T-helper 1 cell treated with Interleukin-12 subunit alpha and Interleukin-12 subunit beta and Interleukin-4 antibody, amounts not matched to agents 30 μg/mL and 1 μg/mL, for 36 hours (primary cell): ENCODE results near the gene ATP2C2.

ENCODE experiments used
- H3K27ac Mint-ChIP-seq: one replicate; pipeline ENCODE4 v1.8.0; 2021; ENCODE audit warnings: mild to moderate bottlenecking, mixed read lengths
- H3K27me3 Mint-ChIP-seq: one replicate; pipeline ENCODE4 v1.8.0; 2021; ENCODE audit warnings: low read depth, mixed read lengths
- H3K36me3 Mint-ChIP-seq: one replicate; pipeline ENCODE4 v1.8.0; 2021; ENCODE audit warnings: low read depth, mixed read lengths
- H3K4me1 Mint-ChIP-seq: one replicate; pipeline ENCODE4 v1.8.0; 2021; ENCODE audit warnings: low read depth, mixed read lengths
- H3K4me3 Mint-ChIP-seq: one replicate; pipeline ENCODE4 v1.8.0; 2021; ENCODE audit warnings: mild to moderate bottlenecking, moderate library complexity, mixed read lengths
- H3K9me3 Mint-ChIP-seq: one replicate; pipeline ENCODE4 v1.8.0; 2021; ENCODE audit warnings: mixed read lengths

Gene ATP2C2

GRCh38 chr16:84479716-84480450 lies 111.5 kb downstream of the ATP2C2 start:
- H3K27ac Mint-ChIP-seq = no peak overlapping the region

DNA sequence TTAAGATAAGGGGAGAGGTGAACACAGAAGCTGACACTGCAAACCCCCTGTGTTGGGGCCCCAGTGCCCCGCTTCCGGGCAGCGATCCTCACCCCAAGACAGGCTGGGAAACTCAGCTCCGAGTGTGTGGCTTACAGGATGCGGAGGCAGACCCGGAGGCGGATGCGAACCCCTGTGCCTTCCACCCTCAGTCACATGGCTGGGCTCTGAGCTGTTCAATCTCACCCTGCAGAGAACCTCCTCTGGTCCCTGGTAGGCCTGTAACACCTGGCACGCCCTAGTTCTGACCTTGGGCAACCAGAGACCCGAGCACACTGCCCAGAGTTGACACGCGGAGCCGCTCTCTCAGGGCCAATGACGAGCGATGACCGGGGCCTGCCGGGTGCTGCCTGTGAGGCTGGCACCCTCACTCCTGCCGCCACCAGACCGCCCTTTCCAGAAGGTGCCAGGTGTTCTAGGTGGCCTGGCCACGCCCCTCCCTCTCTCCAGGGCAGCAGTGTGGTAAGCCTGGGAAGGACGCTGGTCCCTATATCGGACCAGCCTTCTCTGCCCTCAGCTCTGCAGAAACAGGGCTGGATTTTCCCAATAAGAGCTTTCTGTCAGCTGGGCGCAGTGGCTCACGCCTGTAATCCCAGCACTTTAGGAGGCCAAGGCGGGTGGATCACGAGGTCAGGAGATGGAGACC lies 112.9 kb downstream of the ATP2C2 start:
- H3K27me3 Mint-ChIP-seq = no peaks in the 10 kb centered on the region
- no peaks in the 10 kb centered on the region for H3K9me3 Mint-ChIP-seq
- no peak overlapping the region for H3K27ac Mint-ChIP-seq
- no peak overlapping the region for H3K4me3 Mint-ChIP-seq
- no peaks in the 10 kb centered on the region for H3K4me1 Mint-ChIP-seq
- peaks cover 20% of the 10 kb centered on the region for H3K36me3 Mint-ChIP-seq

More at GRCh38 chr16:84479716-84480450, 111.5 kb downstream of the ATP2C2 start:
- Mint-ChIP-seq H3K36me3 (peaks cover 27% of the 10 kb centered on the region), H3K9me3 (peaks cover 5% of the 10 kb centered on the region), H3K4me3 (no peak overlapping the region), H3K4me1 (peaks cover 10% of the 10 kb centered on the region), H3K27me3 (no peaks in the 10 kb centered on the region)

GRCh38 chr16:84482001-84482891 lies 113.9 kb downstream of the ATP2C2 start:
- no peak overlapping the region for H3K27ac Mint-ChIP-seq
- no peaks in the 10 kb centered on the region for H3K4me1 Mint-ChIP-seq
- peaks cover 25% of the 10 kb centered on the region for H3K36me3 Mint-ChIP-seq
- H3K9me3 Mint-ChIP-seq = no peaks in the 10 kb centered on the region
- no peak overlapping the region for H3K4me3 Mint-ChIP-seq
- no peaks in the 10 kb centered on the region for H3K27me3 Mint-ChIP-seq

- Mint-ChIP-seq H3K27ac (no peak overlapping the region), H3K27me3 (no peaks in the 10 kb centered on the region), H3K4me1 (no peaks in the 10 kb centered on the region), H3K9me3 (no peaks in the 10 kb centered on the region), H3K4me3 (no peak overlapping the region), H3K36me3 (peaks cover 23% of the 10 kb centered on the region)
Measured at GRCh38 chr16:84482951-84483881, 114.9 kb downstream of the ATP2C2 start.

DNA sequence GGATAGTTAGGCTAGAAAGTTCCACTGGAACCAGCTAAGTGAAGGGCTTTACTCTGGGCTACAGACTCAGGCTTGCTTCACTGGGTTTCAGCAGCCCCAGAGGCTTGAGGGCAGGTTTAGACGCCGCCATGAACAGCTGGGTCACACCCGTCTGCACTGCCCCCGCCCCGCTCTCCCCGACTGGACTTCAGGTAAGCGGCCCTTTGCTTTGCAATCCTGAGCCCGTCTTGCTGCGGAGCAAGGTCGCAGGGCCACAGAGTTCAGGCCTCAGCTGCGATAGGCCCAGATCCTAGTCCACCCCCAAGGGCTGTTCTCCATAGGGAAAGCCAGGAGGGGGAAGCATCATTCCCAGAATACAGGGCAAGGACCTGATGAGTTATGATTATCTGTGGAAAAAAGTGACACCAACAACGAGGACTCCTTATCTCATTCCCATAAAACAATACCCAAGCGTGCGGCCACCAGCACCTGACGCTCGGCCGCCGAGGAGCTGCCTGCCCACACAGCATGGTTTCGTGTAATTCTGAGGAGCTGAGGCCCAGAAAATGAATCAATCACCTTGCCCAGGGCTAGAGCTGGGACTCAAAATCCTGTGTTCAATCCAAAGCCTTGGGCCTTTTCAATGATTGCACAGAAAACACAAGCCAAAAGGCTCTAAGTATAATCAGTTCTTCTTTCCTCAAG lies 115.7 kb downstream of the ATP2C2 start:
- no peaks in the 10 kb centered on the region for H3K9me3 Mint-ChIP-seq
- H3K4me3 Mint-ChIP-seq = no peak overlapping the region
- no peaks in the 10 kb centered on the region for H3K4me1 Mint-ChIP-seq
- H3K36me3 Mint-ChIP-seq = peaks cover 23% of the 10 kb centered on the region
- H3K27ac Mint-ChIP-seq = no peak overlapping the region
- no peaks in the 10 kb centered on the region for H3K27me3 Mint-ChIP-seq

DNA sequence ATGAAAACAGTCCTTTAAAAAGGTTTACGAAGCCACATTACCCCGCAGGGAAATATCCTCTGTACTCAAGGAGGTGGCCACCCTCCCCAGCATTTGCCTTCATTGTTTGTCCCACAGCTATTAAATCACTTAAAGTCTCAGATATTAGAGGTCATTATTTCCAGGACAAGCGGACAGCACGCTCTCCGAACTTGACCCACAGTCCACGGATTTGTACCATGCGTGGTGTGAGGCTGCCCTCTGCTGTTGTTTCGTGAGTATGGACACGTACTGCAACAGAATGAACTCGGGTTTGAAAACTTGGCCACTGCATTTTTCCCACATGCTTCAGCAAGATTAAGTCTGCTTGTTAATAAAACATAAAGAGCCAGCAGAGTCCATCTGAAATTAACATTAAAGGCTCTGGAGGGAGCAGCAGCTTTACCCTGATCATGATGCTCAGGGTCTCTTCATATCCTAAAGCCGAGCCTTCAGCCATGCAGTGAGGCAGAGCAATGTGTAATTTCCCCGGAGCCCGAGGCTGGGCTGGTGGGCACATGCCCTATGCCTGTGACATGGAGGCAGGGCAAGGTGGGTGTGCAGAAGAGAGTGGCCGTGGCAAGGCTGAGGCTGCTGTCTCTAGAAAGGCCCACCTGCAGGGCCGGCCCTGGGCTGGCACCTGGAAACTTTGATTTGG lies 116.4 kb downstream of the ATP2C2 start:
- H3K9me3 Mint-ChIP-seq = no peaks in the 10 kb centered on the region
- no peak overlapping the region for H3K4me3 Mint-ChIP-seq
- H3K27ac Mint-ChIP-seq = no peak overlapping the region
- H3K36me3 Mint-ChIP-seq = peaks cover 24% of the 10 kb centered on the region
- H3K4me1 Mint-ChIP-seq = peaks cover 3% of the 10 kb centered on the region
- H3K27me3 Mint-ChIP-seq = no peaks in the 10 kb centered on the region

DNA sequence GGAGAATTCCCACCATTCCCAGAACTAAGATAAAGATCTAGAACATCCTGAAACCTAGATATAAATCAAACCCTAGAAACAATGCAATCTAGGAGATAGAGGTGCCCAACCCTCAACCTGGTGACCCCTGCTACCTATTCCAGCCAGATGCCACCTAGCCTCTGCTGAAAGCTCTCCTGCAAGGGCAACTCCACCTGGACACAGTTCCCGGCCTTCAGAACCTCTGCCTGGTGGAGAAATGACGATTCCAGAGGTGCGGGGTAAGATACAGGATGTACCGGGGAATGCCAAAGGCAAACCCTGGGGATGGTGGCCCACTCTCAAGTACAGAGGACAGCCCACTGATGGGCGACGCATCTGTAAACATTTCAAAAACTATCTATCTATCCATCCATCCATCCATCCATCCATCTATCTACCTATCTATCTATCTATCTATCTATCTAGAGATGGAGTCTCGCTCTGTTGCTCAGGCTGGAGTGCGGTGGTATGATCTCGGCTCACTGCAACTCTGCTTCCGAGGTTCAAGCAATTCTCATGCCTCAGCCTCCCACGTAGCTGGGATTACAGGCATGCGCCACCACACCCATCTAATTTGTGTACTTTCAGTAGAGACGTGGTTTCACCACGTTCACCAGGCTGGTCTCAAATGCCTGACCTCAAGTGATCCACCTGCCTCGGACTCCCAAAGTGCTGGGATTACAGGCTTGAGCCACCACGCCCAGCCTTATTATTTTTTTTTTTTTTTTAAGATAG lies 117.1 kb downstream of the ATP2C2 start:
- no peak overlapping the region for H3K27ac Mint-ChIP-seq
- peaks cover 28% of the 10 kb centered on the region for H3K36me3 Mint-ChIP-seq
- H3K4me3 Mint-ChIP-seq = no peak overlapping the region
- H3K9me3 Mint-ChIP-seq = no peaks in the 10 kb centered on the region
- H3K27me3 Mint-ChIP-seq = no peaks in the 10 kb centered on the region
- peaks cover 5% of the 10 kb centered on the region for H3K4me1 Mint-ChIP-seq

GRCh38 chr16:84486126-84486525 lies 117.8 kb downstream of the ATP2C2 start:
- H3K27me3 Mint-ChIP-seq = no peaks in the 10 kb centered on the region
- H3K9me3 Mint-ChIP-seq = no peaks in the 10 kb centered on the region
- H3K36me3 Mint-ChIP-seq = peaks cover 34% of the 10 kb centered on the region
- no peak overlapping the region for H3K4me3 Mint-ChIP-seq
- no peak overlapping the region for H3K27ac Mint-ChIP-seq
- H3K4me1 Mint-ChIP-seq = peaks cover 5% of the 10 kb centered on the region

DNA sequence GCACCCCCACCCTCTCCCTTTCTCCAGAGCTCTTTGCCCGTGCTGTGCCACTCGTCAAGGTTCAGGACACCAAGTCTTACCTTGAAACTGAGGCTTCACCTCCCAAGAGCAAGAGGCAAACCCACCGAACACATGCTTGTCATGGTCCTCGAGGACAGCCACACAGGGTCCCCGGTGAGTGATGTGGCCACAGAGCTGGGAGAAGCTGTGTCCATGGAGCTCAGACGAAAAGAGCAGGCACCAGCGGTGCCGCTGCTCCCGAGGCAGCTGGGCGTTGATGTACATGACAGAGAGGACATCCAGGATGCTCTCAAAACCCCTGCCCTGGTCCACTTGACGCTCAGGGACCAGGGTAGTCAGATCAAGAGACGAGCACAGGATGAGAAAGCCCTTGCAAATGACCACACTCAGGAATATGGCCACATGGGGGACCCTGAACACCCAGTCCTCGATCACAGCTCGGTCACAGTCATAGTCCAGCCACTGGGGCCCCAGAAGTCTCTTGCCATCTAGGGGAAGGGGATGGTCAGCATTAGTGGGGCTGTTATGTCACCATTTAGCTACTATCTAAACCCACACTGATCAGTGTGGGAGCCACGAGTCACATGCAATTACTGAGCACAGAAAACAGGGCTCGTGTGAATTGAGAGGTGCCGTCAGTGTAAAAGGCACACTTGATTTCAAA lies 118.4 kb downstream of the ATP2C2 start:
- Mint-ChIP-seq H3K9me3 (no peaks in the 10 kb centered on the region), H3K4me1 (peaks cover 5% of the 10 kb centered on the region), H3K27me3 (no peaks in the 10 kb centered on the region), H3K27ac (no peak overlapping the region), H3K4me3 (no peak overlapping the region), H3K36me3 (peaks cover 34% of the 10 kb centered on the region)

GRCh38 chr16:84487358-84487757 lies 119.0 kb downstream of the ATP2C2 start:
- Mint-ChIP-seq H3K36me3 (peaks cover 36% of the 10 kb centered on the region), H3K9me3 (no peaks in the 10 kb centered on the region), H3K27ac (no peak overlapping the region), H3K4me1 (peaks cover 5% of the 10 kb centered on the region), H3K4me3 (no peak overlapping the region), H3K27me3 (no peaks in the 10 kb centered on the region)

- peaks cover 47% of the 10 kb centered on the region for H3K36me3 Mint-ChIP-seq
- H3K27ac Mint-ChIP-seq = no peak overlapping the region
- H3K4me3 Mint-ChIP-seq = no peak overlapping the region
- H3K27me3 Mint-ChIP-seq = no peaks in the 10 kb centered on the region
- peaks cover 5% of the 10 kb centered on the region for H3K4me1 Mint-ChIP-seq
- peaks cover 8% of the 10 kb centered on the region for H3K9me3 Mint-ChIP-seq
Measured at GRCh38 chr16:84489131-84489530, 120.8 kb downstream of the ATP2C2 start.

DNA sequence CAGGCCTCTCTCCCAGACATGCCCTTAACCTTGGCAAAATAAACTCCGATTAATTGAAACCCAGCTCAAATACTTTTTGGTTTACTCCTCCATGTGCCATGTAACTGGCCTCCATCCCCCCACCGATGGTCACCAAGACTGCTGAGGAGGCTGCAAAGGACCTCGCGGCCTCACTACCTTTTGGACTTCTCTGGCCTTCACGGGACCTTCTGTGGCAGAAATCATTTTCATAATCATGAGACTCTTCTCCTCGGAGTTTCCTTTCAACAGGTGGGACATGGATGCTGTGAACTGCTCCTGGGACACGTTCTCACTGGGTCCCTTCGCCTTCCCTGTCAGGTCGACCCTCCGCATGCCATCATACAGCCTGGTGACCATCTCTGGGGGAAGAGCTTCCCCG lies 127.2 kb downstream of the ATP2C2 start:
- H3K36me3 Mint-ChIP-seq = peaks cover 58% of the 10 kb centered on the region
- no peaks in the 10 kb centered on the region for H3K27me3 Mint-ChIP-seq
- no peak overlapping the region for H3K27ac Mint-ChIP-seq
- H3K4me3 Mint-ChIP-seq = no peak overlapping the region
- H3K9me3 Mint-ChIP-seq = peaks cover 17% of the 10 kb centered on the region
- no peaks in the 10 kb centered on the region for H3K4me1 Mint-ChIP-seq
